Raji (cell line): Measurements from ENCODE around the gene SLC14A1.

ENCODE experiments used
- POLR2A ChIP-seq: IDR thresholded peaks from 2 replicates; pipeline ENCODE4 v1.6.1; 2011; ENCODE audit warnings: low read depth, low read length, control low read depth; ENCODE audit not compliant: insufficient read depth

SLC14A1 gene

GRCh38 chr18:45708831-45709230 is 15.2 kb upstream of the SLC14A1 start:
- TF ChIP-seq POLR2A: no peak

GRCh38 chr18:45712061-45712460 is 11.9 kb upstream of the SLC14A1 start:
- no peak for TF ChIP-seq POLR2A

- no peak for TF ChIP-seq POLR2A
These were observed 10.7 kb upstream of the SLC14A1 start for GRCh38 chr18:45713239-45713638.

- no peak for TF ChIP-seq POLR2A
These were observed 8.7 kb upstream of the SLC14A1 start for GRCh38 chr18:45715212-45715780.

- no peak for TF ChIP-seq POLR2A
These were observed 4.9 kb upstream of the SLC14A1 start for GRCh38 chr18:45719106-45719505.

GRCh38 chr18:45722899-45723298 is 1.1 kb upstream of the SLC14A1 start:
- no peak for TF ChIP-seq POLR2A

- TF ChIP-seq POLR2A: no peak
These were observed 620 bp downstream of the SLC14A1 start for GRCh38 chr18:45724601-45725000.

- TF ChIP-seq POLR2A: no peak
These were observed 1.4 kb downstream of the SLC14A1 start for GRCh38 chr18:45725336-45725735.

GRCh38 chr18:45726603-45727002 is 2.6 kb downstream of the SLC14A1 start:
- TF ChIP-seq POLR2A: no peak

GRCh38 chr18:45727068-45727467 is 3.1 kb downstream of the SLC14A1 start:
- TF ChIP-seq POLR2A: no peak

GRCh38 chr18:45728336-45729010 is 4.5 kb downstream of the SLC14A1 start:
- no peak for TF ChIP-seq POLR2A

- TF ChIP-seq POLR2A: no peak
These were observed 7.0 kb downstream of the SLC14A1 start for GRCh38 chr18:45730832-45731575.

- no peak for TF ChIP-seq POLR2A
These were observed 7.7 kb downstream of the SLC14A1 start for GRCh38 chr18:45731716-45732115.

- TF ChIP-seq POLR2A: no peak
These were observed 9.6 kb downstream of the SLC14A1 start for GRCh38 chr18:45733535-45733934.

- no peak for TF ChIP-seq POLR2A
These were observed 10.5 kb downstream of the SLC14A1 start for GRCh38 chr18:45734505-45734904.

GRCh38 chr18:45734944-45735343 is 11.0 kb downstream of the SLC14A1 start:
- no peak for TF ChIP-seq POLR2A

GRCh38 chr18:45738660-45739059 is 14.7 kb downstream of the SLC14A1 start:
- TF ChIP-seq POLR2A: no peak

- no peak for TF ChIP-seq POLR2A
These were observed 15.3 kb downstream of the SLC14A1 start for GRCh38 chr18:45739268-45739667.
